Activated T-helper 1 cell treated with anti-CD3 and anti-CD28 coated beads, Interleukin-2, amount 50 U/mL, for 16 hours (primary cell): Measurements from ENCODE around the gene MPV17L2.
"Not testable (repeated sequence)": the region's sequence is repeated elsewhere in the genome, so short reads cannot be mapped to it uniquely, and the experiment has no call there.

Experiments used
- DNase-seq, 2 donors: peaks; one replicate each; pipeline ENCODE4 v3.0.0-alpha.2; 2020; ENCODE audit warnings: low read depth in 1 of 2, low spot score in 1 of 2

The MPV17L2 gene

DNA sequence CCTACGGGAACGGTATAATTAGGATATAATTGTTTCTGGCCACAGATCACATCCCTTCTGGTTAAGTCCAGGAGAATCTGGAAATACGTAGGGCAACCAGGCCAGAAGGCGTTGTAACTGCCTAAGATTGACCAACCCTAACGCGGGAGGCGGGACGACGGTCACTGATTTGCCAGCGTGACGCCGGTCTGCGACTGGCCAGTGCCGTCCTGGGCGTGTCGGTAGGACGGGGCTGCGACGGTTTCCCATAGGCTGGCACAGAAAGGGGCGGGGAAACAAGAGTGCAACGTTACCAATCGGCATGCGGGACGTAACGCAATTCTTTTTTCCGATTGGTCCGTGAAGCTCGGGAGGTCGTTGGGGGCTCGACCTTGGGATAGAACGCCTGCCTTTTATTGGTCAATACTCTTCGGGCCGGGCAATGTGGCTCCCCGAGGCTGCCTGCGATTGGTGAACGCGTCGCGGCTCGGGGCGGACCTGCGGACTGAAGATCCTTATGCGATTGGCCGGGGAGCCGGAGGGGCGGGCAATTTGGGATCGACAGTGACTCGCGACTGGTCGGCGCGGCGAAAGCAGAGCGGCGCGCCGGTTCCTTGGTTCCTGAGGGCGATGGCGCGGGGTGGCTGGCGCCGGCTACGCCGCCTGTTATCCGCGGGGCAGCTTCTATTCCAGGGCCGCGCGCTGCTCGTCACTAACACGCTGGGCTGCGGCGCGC, at the start of gene MPV17L2:
Gene MPV17L2 (plus strand): TSS at position 546 of the 715 bp plus-strand sequence. CDS start 64 bp downstream, at position 610.
- peak; percentile 95 to 97 for DNase-seq

DNA sequence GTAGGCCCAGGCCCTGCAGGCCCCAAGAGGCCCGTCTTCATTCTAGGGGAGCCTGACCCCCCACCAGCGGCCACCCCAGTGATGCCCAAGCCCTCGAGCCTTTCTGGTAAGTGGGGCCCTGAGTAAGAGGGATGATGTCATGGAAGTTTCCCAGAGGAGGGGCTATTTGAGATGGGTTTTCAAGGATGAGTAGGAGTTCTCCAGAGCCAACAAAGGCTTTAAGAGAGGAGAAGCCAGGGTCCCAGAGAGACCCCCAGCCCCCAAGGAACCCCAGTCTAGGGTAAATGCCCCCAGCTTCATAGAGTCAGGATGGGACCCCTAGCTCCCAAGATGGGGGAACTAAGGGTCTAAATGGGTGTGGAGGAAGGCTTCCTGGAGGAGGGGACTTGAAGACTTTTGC, 49.1 kb upstream of the MPV17L2 start:
- DNase-seq = no peak

DNA sequence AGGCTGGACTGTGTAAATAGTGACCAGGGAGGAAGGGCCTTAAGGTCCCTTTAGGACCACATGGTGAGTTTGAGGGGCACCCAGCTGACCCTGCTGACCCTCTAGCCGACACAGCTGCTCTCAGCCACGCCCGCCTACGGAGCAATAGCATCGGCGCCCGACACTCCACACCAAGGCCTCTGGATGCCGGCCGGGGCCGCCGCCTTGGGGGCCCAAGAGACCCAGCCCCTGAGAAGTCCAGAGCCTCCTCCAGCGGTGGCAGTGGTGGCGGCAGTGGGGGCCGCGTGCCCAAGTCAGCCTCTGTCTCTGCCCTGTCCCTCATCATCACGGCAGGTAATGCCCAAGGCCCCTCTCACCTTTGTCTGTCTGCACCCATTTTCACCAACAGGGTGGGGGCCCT, 48.7 kb upstream of the MPV17L2 start:
- no peak for DNase-seq

DNA sequence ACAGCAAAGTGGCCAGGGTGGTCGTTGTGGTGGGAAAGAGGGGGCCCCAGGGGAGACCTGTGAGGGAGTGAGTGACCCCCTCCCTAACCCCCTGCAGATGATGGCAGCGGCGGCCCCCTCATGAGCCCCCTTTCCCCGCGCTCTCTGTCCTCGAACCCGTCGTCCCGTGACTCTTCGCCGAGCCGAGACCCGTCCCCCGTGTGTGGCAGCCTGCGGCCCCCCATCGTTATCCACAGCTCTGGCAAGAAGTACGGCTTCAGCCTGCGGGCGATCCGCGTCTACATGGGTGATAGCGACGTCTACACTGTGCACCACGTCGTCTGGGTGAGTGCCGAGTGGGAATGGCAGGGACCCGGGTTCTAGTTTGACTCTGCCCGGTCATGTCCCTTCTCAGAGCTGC, 48.1 kb upstream of the MPV17L2 start:
- DNase-seq = no peak

DNA sequence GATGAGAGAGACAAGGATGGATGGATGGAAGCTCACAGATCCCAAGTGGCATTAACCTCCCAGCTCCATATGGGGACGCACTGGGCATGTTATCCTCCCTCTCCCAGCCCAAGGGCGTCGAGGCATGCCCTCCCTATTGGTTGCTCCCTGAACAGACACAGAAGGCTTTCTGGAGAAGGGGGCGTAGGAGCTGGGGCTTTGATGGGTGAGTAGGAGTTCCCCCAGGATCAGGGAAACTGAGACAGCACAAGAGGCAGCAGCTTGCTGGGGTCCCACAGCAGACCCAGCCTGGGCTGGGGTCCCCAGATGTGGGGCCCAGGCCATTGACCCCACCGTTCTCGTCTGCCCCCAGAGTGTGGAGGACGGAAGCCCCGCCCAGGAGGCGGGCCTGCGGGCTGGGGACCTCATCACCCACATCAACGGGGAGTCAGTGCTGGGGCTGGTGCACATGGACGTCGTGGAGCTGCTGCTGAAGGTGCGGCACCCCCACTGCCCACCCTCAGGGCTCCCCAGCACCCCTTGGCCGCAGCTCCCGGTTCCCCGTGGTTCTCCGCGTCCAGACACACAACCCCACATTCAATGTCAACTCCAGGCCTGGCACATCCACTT, 47.5 kb upstream of the MPV17L2 start:
- DNase-seq = no peak

DNA sequence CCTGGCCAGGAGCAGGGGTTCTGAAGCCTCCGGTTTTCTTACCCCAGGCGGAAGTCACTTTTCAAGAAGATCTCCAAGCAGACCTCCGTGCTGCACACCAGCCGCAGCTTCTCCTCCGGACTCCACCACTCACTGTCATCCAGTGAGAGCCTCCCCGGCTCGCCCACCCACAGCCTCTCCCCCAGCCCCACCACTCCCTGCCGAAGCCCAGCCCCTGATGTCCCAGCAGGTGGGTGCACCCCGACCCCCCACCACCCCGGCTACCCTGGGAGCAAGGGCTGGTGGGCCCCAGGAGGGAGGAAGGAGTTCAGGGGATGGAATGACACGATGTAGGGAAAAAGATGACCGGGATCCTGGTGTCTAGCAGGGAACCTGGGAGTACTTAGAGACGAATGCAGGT, 45.6 kb upstream of the MPV17L2 start:
- no peak for DNase-seq

DNA sequence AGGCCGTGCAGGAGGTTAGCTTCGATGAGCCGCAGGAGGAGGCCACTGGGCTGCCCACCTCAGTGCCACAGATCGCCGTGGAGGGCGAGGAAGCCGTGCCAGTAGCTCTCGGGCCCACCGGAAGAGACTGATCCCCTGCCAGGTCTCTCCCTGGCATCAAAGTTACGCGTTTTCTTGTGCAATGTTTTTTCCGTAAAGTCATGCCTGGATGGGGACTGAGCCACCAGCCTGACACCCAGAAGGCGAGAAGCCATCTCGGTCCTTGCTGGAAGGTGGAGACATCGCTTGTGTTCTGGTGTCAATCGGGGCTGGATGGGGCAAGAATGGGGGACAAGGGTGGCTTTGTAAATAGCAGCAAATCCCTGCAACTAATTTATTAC, 43.4 kb upstream of the MPV17L2 start:
- no peak for DNase-seq

DNA sequence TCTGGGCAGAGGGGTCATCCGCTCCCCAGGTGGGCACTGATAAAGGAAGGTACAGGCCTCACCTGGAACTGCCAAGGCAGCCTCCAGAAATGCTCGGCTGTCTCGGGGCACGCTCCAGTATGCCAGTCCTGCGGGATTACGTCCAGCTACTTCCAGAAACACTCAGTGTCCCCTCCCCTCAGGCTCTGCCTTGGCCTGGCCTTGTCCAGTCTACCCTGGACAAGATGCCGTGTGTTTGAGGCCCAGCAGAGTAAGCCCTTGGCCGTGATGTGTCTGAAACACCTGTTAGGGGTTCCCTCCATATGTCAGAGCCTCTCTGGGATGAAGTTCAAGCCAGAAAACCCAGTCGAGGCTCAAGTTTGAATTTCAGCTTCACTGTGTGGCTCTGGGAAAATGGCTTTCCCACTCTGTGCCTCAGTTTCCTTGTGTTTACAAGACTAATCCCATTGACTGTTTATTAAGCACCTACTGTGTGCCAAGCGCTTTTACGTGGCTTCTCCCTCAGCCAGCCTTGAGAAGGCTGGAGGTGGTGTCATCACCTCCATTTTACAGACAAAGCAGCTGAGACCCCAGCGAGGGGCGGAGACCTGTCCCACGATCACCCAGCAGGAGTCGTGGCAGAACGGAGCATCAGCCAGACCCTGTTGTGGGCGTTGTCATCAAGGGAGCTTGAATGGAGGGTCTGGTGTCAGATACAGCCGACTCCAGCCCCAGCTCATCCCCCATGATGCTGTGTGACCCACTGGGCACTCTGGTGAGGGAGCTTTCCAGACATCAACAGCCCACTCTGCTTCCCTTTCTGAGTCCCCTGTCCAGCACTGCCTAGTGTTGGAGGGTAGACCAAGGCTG, 42.0 kb upstream of the MPV17L2 start:
- no peak for DNase-seq

DNA sequence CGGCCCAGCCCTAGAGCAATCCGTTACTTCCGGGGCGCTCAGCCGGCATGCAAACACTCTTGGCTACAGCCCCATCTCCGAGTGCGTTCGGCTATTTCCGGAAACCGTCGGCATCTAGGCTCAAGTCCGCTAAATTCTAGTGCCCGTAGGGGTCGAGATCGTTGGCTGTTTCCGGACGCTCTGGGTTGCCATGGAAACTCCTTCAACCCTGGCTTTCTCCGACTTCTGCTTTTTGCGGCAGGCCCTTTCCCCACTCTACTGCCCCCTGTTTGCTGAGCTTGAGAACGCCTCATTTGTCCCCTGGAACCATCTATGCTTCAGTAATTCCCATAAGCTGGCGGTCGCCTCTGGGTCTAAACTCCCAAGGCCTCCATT, 40.6 kb upstream of the MPV17L2 start:
- peak; percentile 90 to 96 for DNase-seq

DNA sequence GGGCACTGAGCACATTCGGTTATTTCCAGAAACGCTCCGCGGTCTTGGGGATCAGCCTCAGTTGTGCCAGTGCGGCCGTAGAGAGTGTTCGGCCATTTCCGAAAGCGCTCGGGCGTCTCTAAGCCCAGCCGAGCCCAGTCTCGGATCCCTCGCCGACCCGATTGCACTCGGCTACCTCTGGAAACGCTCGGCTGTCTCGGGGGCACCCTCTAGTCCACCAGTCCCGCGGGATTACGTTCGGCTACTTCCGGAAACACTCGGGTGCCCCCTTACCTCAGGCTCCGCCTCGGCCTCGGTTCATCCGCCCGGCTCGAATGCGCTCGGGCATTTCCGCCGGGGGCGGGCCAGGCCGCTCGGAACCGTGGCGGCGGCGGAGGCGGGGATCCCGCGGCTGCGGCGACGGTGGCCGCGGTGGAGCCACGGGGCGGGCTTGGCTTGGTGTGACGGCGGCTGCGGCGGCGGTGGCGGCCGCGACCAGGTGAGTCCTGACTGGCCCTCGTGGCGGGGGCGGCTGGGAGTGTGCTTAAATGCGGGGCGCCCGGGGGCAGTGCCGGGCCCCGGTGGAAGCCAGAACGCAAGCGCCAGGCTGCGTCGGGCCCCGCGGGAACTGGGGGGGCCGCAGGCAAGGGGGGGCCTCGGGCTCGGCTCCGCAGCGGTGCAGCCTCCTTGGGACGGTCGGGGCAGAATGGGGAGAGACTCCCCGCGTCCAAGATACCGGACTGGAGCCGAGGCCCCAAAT, 40.0 kb upstream of the MPV17L2 start, which contains the start of gene PIK3R2:
Gene PIK3R2 (plus strand): TSS at position 347 of the 739 bp plus-strand sequence. CDS start 2,717 bp downstream, outside the sequence.
- DNase-seq = peak; percentile 98 to 99

DNA sequence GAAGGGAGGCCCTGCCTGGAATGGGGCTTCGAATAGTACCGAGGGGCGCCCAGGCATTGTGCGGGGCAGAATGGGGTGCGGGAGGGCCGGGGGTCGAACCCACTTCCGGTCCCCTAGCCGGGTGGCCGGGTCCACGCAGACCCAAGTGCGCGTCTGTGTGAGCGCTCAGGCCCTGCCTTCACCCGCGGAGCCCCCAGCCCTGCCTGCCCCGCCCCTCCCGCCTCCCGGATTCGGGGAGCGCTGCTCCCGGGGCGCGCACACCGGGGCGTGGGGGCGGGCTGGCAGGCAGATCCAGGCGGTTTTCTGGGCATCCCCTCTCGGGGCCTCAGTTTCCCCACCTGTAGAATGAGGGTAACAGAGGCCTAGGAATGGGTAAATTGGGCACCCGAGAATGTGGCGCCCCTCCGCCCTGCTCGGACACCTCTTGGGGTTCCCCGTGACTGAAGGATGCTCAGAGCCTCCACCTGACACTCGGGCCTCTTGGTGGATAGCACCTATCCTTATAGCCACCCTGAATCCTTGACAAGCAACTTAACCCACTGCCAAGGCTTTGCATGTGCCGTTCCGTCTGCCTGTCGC, 39.4 kb upstream of the MPV17L2 start:
- no peak for DNase-seq

DNA sequence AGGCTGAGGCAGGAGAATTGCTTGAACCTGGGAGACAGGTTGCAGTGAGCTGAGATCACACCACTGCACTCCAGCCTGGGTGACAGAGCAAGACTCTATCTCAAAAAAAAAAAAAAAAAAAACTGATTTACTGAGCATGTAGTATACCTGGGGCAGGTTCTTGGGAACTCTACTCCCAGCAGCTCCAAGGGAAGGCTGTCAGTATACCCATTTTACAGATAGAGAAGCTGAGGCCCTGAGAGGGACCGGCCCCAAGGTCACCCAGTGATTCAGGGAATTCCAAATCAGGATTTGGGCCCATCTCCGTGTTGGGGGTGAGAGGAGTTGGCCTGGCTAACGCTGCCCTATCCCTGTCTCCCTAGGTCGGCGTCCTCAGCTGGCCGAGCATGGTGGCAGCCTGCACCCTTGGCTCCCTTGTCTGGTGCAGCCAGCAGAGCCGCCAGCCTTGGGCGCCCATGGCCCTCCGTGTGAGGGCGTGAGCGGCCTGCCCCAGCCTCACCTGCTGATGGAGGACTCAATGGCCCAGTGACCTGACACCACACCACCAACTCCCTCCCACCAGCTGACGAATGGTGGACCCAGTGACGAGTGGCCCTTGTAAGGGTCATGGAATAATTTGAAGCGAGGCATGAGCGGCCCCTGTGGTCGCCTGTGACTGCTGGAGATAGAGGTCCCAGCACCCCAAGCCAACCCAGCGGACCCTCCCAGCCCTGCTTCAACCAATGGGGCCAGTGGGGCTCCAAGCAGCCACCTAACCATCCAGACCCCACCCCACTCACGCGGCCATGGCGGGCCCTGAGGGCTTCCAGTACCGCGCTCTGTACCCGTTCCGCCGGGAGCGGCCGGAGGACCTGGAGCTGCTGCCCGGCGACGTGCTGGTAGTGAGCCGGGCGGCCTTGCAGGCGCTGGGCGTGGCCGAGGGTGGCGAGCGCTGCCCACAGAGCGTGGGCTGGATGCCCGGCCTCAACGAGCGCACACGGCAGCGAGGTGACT, 37.6 kb upstream of the MPV17L2 start:
- no peak for DNase-seq

DNA sequence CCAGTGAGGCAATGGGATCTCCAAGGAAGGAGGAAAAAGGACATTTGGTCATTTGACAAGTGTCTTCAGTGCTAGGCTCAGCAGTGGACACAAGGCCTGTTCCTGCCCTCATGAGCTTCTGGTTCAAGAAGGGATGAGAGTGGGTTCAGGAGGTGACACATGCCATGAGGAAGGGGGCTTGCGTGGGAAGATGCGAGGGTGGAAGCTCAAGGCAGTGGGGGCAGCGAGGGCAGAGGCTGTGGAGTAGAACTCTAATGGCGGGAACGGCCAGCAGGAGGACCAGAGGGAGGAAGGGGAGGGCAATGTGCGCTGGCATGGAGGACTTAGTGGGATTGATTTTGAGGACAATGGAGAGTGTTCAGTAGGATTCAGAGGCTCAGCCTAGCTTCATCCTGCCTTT, 36.8 kb upstream of the MPV17L2 start:
- no peak for DNase-seq

DNA sequence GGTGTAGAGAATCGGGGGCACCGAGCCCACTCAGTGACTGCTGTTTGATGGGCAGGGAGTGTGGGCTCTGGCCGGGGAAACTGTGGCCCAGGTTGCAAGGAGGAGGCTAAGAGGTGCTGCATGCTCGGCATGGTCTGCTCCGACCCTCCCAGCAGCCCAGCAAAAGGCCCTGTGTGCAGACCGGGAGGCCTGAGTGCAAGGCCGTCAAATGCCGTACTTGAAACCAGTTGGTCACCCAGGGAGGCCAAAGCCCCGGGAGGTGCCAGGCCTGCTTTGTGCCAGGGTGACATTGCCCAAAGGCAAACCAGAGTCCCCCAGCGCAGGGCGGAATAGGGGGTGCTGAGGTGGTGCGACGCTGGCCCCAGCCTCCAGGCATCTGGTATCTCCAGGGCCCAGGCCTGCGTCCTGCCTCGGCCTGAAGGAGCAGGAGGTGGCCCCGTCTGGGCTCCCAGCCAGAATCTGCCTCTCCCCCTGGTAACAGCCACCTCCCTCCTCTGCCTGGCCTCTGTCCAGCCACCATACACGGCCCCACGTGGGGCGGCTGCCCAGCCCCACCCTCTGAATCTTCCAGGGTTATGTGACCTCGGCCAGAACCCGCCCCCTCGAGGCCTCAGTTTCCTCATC, 36.1 kb upstream of the MPV17L2 start:
- DNase-seq = no peak

DNA sequence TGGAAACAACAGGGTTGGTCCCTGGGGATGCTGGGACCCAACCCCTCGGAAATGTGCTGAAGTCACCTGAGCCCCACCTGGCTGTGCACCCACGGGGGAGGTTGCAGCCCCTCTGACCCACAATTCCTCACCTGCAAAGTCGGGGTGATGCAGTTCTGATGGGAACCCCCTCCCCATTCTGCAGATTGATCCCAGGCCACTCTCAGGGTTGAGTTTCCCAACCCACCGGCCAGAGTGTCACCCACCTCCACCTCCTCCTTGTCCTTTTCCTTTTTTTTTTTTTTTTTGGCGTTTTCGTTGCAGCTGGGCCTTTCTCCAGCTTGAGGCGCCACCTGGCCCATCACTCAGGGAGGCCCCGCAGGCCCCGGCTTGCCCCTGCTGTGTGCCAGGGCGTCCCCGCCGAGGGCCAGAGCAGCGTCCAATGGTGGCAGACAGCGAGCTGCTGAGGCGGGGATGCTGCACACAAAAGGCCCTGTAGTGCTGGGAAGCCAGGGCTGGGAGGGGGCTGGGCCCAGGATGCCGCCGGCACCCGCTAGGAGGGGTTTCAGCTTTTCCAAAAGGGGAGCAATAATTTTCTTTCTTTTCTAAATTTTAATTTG, 35.5 kb upstream of the MPV17L2 start:
- DNase-seq = no peak

DNA sequence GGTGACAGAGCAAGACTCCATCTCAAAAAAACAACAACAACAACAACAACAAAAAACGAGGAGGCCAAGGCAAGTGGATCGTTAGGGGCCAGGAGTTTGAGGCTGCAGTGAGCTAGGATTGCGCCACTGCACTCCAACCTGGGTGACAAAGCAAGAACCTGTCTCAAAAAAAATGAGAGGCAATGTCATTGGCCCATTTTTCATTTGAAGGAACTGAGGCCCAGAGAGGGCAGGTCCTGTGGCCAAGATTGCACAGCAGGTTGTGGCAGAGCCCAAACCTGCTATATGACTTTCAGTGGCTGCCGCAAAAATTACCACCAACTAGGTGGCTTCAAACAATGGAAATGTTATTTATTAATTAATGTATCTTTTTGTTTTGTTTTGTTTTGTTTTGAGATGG, 34.6 kb upstream of the MPV17L2 start:
- DNase-seq = no peak

DNA sequence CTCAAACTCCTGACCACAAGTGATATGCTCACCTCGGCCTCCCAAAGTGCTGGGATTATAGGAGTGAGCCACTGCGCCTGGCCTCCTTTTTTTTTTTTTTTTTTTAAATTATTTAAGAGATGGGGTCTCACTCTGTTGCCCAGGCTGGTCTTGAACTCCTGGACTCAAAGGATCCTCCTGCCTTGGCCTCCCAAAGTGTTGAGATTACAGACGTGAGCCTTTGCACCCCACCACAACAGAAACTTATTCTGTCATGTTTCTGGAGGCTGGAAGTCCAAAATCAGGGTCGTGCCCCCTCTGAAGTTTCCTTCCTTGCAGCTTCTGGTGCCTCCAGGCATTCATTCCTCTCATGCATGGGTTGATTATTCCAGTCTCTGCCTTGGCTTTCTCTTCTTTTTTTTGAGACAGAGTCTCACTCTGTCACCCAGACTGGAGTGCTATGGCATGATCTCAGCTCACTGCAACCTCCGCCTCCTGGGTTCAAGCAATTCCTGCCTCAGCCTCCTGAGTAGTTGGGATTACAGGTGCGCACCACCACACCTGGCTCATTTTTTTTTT, 33.9 kb upstream of the MPV17L2 start:
- DNase-seq = not testable (repeated sequence)

DNA sequence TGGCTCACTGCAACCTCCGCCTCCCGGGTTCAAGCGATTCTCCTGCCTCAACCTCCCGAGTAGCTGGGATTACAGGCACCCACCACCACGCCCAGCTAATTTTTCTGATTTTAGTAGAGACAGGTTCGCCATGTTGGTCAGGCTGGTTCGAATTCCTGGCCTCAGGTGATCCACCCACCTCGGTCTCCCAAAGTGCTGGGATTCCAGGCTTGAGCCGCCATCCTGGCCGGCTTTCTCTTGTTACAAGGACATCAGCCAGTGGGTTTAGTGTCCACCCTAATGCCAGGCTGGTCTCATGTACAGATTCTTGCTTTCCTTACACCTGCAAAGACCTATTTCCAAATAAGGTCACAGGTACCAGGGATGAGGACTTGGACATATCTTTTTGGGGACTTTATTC, 33.2 kb upstream of the MPV17L2 start:
- DNase-seq = no peak
